MM.1S (cell line): ENCODE results near the gene EXOC2.

ENCODE experiments used
- CTCF ChIP-seq: fragments of 300-600 bp; sonication (generic); IDR thresholded peaks from 2 replicates; pipeline ENCODE4 v1.5.1; 2016; ENCODE audit warnings: antibody characterized with exemption, low read length, mixed read lengths
- EZH2 ChIP-seq: fragments of 300-600 bp; sonication (generic); optimal IDR thresholded peaks from 2 replicates; pipeline ENCODE3; 2017; ENCODE audit warnings: low read depth, mild to moderate bottlenecking, antibody characterized with exemption, low read length, mixed read lengths
- EZH2phosphoT487 ChIP-seq: fragments of 300-600 bp; sonication (generic); IDR thresholded peaks from 2 replicates; pipeline ENCODE4 v1.6.1; 2018; ENCODE audit warnings: antibody characterized with exemption, low read length

- TF ChIP-seq EZH2 (no peak), CTCF (no peak), EZH2phosphoT487 (no peak)
Measured at GRCh38 chr6:599576-600448, 93.1 kb downstream of the EXOC2 start.
